Measurements from ENCODE around the gene GAB4.
"Not testable (repeated sequence)": the region's sequence is repeated elsewhere in the genome, so short reads cannot be mapped to it uniquely, and the experiment has no call there.

GAB4 gene

GRCh38 chr22:17007852-17008731 lies at the start of gene GAB4:
TSS of gene GAB4 (minus strand) at chr22:17008222. CDS start at chr22:17008114, 108 bp downstream.
- DNase-seq (ENCODE audit: low read depth) = no peak

- no peak for DNase-seq (ENCODE audit: low read depth)
Measured at GRCh38 chr22:17056807-17057206, 48.8 kb upstream of the GAB4 start.

DNA sequence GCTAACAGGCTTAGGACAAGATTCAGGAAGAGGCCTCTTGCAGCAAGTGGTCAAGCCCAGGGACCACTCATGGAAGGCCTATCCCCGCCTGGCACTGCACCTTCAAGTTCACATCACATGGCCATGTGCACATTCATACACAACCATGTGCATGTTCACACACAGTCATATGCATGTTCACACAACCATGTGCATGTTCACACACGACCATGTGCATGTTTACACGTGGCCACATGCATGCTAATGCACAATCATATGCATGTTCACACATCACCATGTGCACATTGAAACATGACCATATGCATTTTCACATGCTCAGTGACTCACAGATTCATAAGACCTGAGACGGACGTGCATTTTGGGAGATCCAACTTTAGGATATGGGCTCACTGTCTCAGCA lies 48.0 kb upstream of the GAB4 start:
- DNase-seq (ENCODE audit: low read depth) = no peak

- DNase-seq (ENCODE audit: low read depth) = no peak
Measured at GRCh38 chr22:17047656-17048055, 39.6 kb upstream of the GAB4 start.

GRCh38 chr22:17046566-17047348 lies 38.7 kb upstream of the GAB4 start:
- DNase-seq (ENCODE audit: low read depth) = no peak

GRCh38 chr22:17043521-17043920 lies 35.5 kb upstream of the GAB4 start:
- no peak for DNase-seq (ENCODE audit: low read depth)

DNA sequence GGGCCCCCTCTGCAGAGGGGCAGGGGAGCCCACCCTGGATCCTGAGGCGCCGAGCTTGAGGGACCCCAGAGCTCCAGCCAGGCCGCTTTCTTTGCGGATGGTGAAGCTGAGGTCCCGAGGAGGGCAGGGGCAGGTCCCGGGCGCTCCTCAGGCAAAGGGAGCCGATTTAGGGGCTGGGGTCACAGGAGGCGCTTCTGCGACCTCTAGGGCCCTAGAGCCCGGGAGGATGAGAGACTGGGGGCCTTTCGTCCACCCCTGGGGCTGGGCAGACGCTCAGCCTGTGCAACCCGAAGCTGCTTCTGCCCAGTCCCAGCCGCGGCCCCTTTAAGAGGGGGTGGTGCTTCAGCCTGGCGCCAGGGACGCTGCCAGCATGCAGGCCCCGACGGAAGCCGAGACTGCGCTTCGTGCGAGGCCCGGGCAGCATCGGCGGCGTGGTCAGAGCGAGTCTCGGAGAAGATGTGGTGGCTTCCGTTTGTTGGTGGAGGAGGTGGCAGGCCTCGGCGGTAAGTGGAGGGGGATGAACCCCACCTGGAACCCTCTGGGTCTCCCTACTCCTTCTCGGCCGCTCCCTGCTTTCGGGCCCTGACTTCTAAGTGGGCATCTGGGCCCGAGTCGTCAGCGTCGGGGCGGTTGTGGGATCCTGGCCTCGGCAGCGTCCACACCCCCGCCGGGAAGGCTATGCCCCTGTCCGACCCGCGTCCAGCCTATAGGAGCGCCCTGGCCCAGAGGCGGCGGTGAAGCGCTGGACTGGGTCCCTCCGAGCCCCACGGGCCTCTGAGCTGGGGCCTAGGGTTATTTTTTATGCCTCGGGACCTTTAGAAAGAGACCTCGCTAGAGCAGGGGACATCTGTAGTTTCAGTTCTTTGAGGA lies 29.1 kb upstream of the GAB4 start:
- DNase-seq (ENCODE audit: low read depth) = not testable (repeated sequence)

DNA sequence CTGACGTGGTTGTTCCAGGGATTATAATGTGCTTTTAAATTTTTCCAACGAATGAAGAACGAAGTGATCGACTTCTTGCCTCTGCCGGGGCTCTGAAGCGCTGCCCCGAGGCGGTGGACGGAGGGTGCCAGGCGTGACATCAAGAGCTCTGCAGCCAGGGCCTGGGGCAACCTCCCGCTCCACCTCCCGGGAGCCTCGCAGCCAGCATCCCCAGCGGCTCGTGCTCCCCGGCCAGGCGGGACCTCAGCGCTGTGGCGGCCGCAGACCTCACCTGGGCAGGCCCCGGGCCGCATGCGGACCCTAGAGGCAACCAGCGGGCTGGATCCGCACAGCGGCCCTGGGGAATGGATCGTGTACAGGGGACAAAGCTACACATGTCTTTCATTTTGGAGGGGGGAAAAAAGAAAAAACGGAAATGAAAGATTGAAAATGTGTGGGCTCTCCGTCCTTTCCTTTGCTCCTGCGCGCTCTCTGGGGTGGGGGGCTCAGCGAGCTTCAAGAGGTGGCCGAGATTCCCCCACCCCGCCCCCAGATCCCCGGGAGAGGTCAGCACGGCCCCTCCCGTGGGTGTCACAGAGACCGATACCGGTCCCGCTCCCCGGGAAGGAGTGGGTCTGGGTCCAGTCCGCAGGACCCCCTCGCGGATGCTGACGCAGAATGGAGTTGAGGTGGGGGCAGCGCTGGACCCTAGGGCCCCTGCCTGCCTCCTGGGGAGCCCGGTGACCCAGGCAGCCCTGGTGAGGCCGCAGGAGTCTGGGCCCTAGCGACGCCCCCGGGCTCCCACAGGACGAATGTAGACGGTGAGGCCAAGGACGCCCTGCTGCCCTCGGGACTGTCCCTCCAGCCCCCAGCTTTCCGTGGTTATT lies 28.2 kb upstream of the GAB4 start:
- not testable (repeated sequence) for DNase-seq (ENCODE audit: low read depth)

- DNase-seq (ENCODE audit: low read depth) = no peak
Measured at GRCh38 chr22:17035246-17035645, 27.2 kb upstream of the GAB4 start.

DNA sequence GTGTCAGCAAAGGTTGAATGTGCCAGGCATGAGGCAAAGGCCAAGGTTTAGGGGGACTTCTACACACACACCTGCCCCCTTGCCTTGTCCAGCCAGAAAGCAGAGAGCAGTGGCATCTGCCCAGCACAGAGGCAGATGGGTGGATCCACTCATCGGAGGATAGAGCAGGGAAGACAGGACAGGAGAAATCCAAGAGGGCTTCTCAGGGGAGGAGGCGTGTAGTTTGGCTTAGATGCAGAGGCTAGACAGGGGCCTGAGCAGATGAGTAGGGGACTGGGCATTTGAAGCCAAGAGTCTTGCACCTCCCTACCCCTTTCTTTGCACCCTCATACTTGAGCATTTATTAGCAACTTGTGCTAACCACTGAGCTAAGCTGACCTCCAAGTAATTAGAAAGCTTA lies 26.5 kb upstream of the GAB4 start:
- DNase-seq (ENCODE audit: low read depth) = not testable (repeated sequence)

- not testable (repeated sequence) for DNase-seq (ENCODE audit: low read depth)
Measured at GRCh38 chr22:17032277-17032676, 24.3 kb upstream of the GAB4 start.

DNA sequence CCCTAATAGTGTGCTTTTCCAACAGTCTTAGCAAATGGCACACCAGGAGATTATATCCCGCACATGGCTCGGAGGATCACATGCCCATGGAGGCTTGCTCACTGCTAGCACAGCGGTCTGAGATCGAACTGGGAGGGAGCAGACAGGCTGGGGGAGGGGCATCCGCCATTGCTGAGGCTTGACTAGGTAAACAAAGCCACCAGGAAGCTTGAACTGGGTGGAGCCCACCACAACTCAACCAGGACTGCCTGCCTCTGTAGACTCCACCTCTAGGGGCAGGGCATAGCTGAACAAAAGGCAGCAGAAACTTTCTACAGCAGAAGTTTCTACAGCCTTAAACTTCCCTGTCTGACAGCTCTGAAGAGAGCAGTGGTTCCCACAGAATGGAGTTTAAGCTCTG lies 16.4 kb upstream of the GAB4 start:
- not testable (repeated sequence) for DNase-seq (ENCODE audit: low read depth)

DNA sequence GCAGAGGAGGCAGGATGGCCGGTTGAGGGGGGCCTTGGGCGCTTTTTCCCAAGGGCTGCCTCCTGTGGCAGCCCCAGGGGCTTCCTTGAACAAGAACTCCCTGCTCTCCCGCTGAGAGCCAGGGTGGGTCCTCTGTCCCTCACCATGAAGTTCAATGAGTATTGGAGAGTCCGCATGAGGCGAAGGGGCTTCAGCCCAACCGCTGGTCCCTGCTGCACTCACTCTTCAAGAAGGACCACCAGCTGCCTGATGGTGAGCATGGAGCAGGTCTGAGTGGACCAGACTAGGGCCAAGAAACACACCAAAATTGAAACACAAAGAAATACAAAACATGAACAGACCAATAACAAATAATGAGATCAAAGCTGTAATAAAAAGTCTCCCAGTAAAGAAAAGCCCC lies 7.5 kb upstream of the GAB4 start:
- not testable (repeated sequence) for DNase-seq (ENCODE audit: low read depth)

- not testable (repeated sequence) for DNase-seq (ENCODE audit: low read depth)
Measured at GRCh38 chr22:17014101-17014440, 6.0 kb upstream of the GAB4 start.

DNA sequence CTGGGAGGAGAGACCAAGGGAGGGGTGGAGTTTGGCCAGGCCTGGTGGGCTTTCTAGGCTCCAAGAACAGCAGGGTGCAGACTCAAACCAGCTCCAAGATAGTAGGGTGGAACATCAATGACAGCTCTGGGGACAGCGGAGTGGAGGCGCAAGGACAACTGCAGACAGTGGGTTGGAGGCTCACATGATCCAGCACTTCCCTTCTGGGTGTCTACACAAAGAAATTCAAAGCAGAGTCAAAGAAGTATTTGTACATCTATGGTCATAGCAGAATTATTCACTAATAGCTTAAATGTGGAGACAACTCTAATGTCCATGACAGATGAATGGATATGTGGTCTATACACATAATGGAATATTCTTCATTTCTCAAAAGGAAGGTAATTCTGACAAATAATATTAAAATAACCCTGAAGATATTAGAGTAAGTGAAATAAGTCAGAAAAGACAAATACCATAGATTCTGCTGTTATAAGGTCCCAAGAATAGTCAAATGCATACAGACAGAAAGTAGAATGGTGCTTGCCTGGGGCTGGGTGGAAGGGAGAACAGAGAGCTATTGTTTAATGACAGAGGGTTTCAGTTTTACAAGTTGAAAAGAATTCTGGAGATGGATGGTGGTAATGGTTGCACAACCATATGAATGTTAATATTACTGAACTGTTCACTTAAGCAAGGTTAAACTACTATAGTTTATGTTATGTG lies 5.5 kb upstream of the GAB4 start:
- no peak for DNase-seq (ENCODE audit: low read depth)

DNA sequence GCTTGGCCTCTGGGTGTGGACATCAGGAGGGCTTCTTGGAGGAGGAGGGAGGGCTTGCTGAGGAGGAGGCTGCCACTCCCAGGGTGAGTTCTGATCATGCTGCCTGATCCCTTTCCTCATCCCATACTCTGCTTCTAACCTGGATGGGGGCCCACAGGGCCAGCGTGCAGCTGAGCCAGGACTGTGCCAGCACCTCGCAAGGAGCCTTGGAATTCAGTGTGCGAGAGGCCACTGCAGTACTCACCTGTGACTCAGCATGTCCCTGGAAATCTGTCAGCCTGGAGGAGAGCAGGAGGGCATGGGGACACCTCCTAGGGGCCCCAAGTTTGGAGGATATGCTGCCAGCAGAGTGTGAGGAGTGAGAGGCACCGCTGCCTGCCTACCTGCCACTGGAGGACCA lies 4.2 kb upstream of the GAB4 start:
- no peak for DNase-seq (ENCODE audit: low read depth)

DNA sequence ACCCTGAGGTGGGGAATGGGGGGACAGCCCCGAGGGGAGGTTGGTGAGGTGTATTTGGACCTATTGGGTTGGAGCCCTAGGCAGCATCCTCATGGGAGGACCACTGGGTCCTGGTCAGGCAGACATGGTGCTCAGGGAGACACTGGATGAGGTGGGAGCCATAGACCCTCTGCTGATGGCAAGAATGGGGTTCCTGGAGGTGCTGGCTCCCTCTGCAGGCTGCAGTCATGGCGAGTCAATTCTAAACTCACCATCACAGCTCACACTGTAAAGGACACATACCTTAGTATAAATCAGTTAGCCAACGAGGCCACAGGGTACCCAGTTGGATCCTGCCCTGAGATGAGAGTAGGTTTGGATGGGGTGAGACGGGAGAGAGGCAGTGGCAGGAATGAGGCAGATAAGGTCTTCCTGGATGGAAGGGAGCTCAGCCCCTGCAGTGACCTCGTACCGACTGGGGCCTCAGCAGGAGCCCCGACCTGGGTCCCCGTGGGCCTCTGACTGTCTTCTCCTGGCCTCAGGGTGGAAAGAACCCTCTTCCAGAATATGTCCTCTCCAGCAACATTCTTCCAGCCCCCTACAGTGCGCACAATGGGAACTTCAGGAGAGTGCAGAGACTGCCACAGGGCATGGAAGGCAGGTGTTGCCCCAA lies 1.7 kb upstream of the GAB4 start:
- DNase-seq (ENCODE audit: low read depth) = no peak

- DNase-seq (ENCODE audit: low read depth) = no peak
Measured at GRCh38 chr22:17007257-17007656, 765 bp downstream of the GAB4 start.

DNA sequence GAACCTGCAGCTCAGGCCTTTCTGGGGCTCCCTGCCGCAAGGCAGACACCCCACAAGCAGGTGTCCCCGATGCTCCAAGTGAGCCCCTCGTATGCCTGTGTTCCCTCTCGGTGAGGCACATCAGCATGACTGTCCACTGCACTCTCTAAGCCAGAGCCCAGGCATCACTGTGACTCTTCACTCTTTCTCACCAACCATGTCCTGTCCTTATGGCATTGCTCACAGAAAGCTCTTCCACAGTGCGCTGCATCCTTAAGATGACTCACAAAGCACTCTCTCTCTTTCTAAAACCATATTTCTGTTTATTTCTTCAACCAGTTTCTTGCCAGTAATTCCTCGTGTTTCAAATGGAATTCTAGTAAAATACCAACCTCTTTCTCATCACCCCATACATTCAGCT lies 18.1 kb downstream of the GAB4 start:
- DNase-seq (ENCODE audit: low read depth) = no peak

DNA sequence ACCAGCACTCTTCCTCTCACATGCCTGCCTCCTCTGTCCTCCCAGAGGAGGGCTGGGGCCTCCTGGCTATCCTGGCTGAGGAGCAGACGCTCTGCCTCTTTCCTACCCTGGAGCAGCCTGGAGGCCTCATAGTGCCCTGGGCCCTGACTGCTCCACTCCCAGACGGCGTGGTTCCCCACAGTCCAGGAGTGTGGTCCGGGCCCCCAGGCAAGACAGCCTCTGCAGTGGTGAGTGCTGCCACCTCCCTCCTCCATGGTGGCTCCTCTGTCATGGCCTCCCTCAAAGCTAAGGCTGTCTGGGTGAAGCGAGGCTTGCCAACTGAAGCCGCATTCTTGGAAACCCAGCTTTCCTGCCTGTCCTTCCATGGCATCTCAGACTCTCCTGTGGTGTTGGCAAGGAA lies 19.8 kb downstream of the GAB4 start:
- no peak for DNase-seq (ENCODE audit: low read depth)

All from activated T-cell treated with anti-CD3 and anti-CD28 coated beads for 48 hours (primary cell).